ENCODE results near the gene AOC2. TPM values are rescaled to one million over a fixed set of nuclear protein-coding genes. Genes with fewer than 3 reads are reported as not detected.

The AOC2 gene
- polyA plus RNA-seq, 1 donor (not counting 4 experiments of a cell fraction or from before 2014, with no cell fraction given), result 0.94 TPM

DNA sequence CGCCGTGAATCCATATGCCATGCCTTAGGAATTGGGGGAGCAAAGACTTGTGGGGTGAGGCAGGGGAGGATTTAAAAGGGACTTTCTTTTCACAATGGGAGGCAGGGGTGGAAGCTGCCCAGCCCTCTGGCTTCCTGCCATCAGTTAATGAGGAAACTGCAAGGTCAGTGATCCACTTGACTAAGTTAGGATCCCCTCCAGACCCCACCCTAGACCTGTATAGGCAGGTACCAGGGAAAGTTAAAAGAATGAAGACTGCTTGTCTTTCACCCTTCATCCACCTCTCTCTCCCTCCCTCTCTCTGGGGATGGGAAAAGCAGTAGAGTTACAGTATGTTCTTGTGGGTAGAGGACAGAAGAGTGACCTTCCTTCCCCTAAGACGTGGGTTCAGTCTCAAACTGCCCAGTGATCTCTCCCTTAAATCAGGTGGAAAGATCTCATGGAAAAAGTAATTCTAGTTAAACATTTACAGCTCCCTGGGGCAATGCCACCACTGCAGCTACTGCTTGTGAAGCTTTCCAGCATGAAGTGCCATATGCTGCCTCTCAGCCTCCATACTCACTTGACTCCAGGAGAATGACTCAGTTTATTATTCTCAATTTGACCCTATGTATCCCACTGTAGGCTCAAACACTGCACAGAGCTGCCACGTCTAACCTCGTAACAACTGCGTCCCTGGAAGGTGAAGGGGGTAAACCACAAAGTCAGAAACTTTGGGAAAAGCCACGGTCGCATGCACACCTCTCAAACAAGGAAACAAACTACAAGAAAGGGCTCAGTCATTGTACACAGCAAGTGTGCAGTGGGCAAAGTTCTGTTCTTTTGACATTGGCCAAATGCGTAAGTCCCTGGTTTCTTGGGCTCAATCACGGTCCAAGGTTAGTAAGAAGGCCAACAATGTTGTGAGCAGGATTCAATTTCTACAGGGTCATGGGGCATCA, 47.0 kb upstream of the AOC2 start:
- Histone ChIP-seq H3K9me1 (ENCODE audit: control insufficient read depth, extremely low read depth, insufficient read depth, low read length) (no peaks in the 10 kb centered on the region), H3K9me3 (ENCODE audit: control insufficient read depth, low read depth, low read length) (no peaks in the 10 kb centered on the region), H3K36me3 (ENCODE audit: control insufficient read depth in 2 of 2, extremely low read depth in 1 of 2, insufficient read depth in 2 of 2, low read length in 2 of 2) (peaks cover 0 to 5% of the 10 kb centered on the region in 2 experiments), H3K27ac (ENCODE audit: control insufficient read depth, insufficient read depth, low read length) (no peak overlapping the region), H2AFZ (ENCODE audit: control insufficient read depth, low read length) (no peak overlapping the region), H4K20me1 (ENCODE audit: control insufficient read depth, extremely low read depth, insufficient read depth, low read length) (no peaks in the 10 kb centered on the region), H3K4me1 (ENCODE audit: control insufficient read depth, extremely low read depth, insufficient read depth, low read length) (peaks cover 14% of the 10 kb centered on the region), H3K4me3 (ENCODE audit: control insufficient read depth in 2 of 3, extremely low read depth in 1 of 3, insufficient read depth in 2 of 3, low read depth in 1 of 3, low read length in 3 of 3) (peak overlapping the region; percentile 79 to 90 (median 84)), H3K9ac (ENCODE audit: control insufficient read depth, extremely low read depth, insufficient read depth, low read length) (peak overlapping the region; percentile 85), H3K79me2 (ENCODE audit: control insufficient read depth, insufficient read depth, low read length) (peaks cover 4% of the 10 kb centered on the region), H3K4me2 (ENCODE audit: control insufficient read depth, extremely low read depth, insufficient read depth, low read depth, low read length) (peak overlapping the region; percentile 68), H3K27me3 (ENCODE audit: control insufficient read depth, extremely low read depth, insufficient read depth, low read length) (no peaks in the 10 kb centered on the region)
- dilution Hi-C loops (cut with MboI; ENCODE audit: extremely low pct_ligation_motif_present, low sequenced_read_pairs), result no loop called here
- FAIRE-seq, result no peak
- no peak for TF ChIP-seq EZH2 (IDR thresholded peaks at IDR 0.05; ENCODE audit: low read length)
- TF ChIP-seq CTCF (optimal IDR thresholded peaks at IDR 0.05 in 1 of 3, IDR thresholded peaks at IDR 0.05 in 1 of 3, conservative IDR thresholded peaks at IDR 0.05 in 1 of 3; ENCODE audit: extremely low read depth in 1 of 3, insufficient read depth in 2 of 3, low read length in 3 of 3), result no peak
- no peak for DNase-seq (ENCODE audit: low read depth, low spot score)

DNA sequence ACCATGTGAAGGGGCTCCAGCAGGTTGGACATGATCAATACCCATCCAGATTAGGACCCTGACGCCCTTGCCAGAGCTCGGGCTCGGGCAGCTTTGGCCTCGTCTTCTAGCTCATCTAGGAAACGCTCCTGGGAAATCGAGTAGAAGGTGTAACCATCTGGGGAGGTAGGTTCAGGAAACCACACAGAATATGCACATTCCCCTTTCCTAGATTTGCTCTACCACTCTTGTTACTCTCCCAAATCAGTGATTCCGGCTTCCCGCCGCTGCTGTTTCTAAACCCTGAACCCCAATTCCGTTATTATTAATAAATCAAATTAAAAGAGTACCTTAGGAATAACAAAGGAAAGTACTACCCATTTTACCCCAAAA, 46.4 kb upstream of the AOC2 start:
- no peaks in the 10 kb centered on the region for H3K27me3 ChIP-seq (ENCODE audit: control insufficient read depth, extremely low read depth, insufficient read depth, low read length)
- peaks cover 0 to 5% of the 10 kb centered on the region in 2 experiments for H3K36me3 ChIP-seq (ENCODE audit: control insufficient read depth in 2 of 2, extremely low read depth in 1 of 2, insufficient read depth in 2 of 2, low read length in 2 of 2)
- H3K9me3 ChIP-seq (ENCODE audit: control insufficient read depth, low read depth, low read length), result no peaks in the 10 kb centered on the region
- peak overlapping the region; percentile 68 for H3K4me2 ChIP-seq (ENCODE audit: control insufficient read depth, extremely low read depth, insufficient read depth, low read depth, low read length)
- peak overlapping the region; percentile 51 for H3K27ac ChIP-seq (ENCODE audit: control insufficient read depth, insufficient read depth, low read length)
- peaks cover 4% of the 10 kb centered on the region for H3K79me2 ChIP-seq (ENCODE audit: control insufficient read depth, insufficient read depth, low read length)
- H4K20me1 ChIP-seq (ENCODE audit: control insufficient read depth, extremely low read depth, insufficient read depth, low read length), result no peaks in the 10 kb centered on the region
- peak overlapping the region; percentile 85 for H3K9ac ChIP-seq (ENCODE audit: control insufficient read depth, extremely low read depth, insufficient read depth, low read length)
- TF ChIP-seq CTCF (optimal IDR thresholded peaks at IDR 0.05 in 1 of 3, IDR thresholded peaks at IDR 0.05 in 1 of 3, conservative IDR thresholded peaks at IDR 0.05 in 1 of 3; ENCODE audit: extremely low read depth in 1 of 3, insufficient read depth in 2 of 3, low read length in 3 of 3) (no peak), EZH2 (IDR thresholded peaks at IDR 0.05; ENCODE audit: low read length) (no peak)
- dilution Hi-C loops (cut with MboI; ENCODE audit: extremely low pct_ligation_motif_present, low sequenced_read_pairs), result no loop called here
- peak overlapping the region; percentile 97 for H2AFZ ChIP-seq (ENCODE audit: control insufficient read depth, low read length)
- DNase-seq (ENCODE audit: low read depth, low spot score) (no peak), FAIRE-seq (no peak)
- no peaks in the 10 kb centered on the region for H3K9me1 ChIP-seq (ENCODE audit: control insufficient read depth, extremely low read depth, insufficient read depth, low read length)
- peaks cover 14% of the 10 kb centered on the region for H3K4me1 ChIP-seq (ENCODE audit: control insufficient read depth, extremely low read depth, insufficient read depth, low read length)
- peak overlapping the region; percentile 79 to 90 (median 84) for H3K4me3 ChIP-seq (ENCODE audit: control insufficient read depth in 2 of 3, extremely low read depth in 1 of 3, insufficient read depth in 2 of 3, low read depth in 1 of 3, low read length in 3 of 3)
